Ovary (tissue), 3 donors: Measurements from ENCODE around the gene ZNF423.

Source experiments
- CTCF ChIP-seq, 3 donors: fragments of 450-650 bp in 2 of 3; fragments of 200-600 bp in 1 of 3; IDR thresholded peaks; one replicate each; pipeline versions ENCODE4 v1.5.1 to v1.8.0; 2016 to 2022; ENCODE audit warnings: antibody characterized with exemption in 3 of 3, mild to moderate bottlenecking in 1 of 3
- EP300 ChIP-seq: sonication (generic); formaldehyde crosslinking; IDR thresholded peaks from one replicate; pipeline ENCODE4 v1.6.1; 2017; ENCODE audit warnings: antibody characterized with exemption
- POLR2A ChIP-seq: fragments of 450-650 bp; IDR thresholded peaks from one replicate; pipeline ENCODE4 v1.6.1; 2017; ENCODE audit warnings: antibody characterized with exemption, mild to moderate bottlenecking, moderate library complexity
- donor health status: DM: no; HTN: no; CAD: no.

GRCh38 chr16:49542946-49543630 lies 312.8 kb downstream of the ZNF423 start:
- TF ChIP-seq EP300 (no peak), CTCF (IDR thresholded peaks at IDR 0.05) (no peak), POLR2A (no peak)
